ENCODE data around the gene NTSR1. TPM values are rescaled to one million over a fixed set of nuclear protein-coding genes. Genes with fewer than 3 reads are reported as not detected.

Gene NTSR1
- total and polyA plus RNA-seq, 2 experiments from 2014 or later = not detected

DNA sequence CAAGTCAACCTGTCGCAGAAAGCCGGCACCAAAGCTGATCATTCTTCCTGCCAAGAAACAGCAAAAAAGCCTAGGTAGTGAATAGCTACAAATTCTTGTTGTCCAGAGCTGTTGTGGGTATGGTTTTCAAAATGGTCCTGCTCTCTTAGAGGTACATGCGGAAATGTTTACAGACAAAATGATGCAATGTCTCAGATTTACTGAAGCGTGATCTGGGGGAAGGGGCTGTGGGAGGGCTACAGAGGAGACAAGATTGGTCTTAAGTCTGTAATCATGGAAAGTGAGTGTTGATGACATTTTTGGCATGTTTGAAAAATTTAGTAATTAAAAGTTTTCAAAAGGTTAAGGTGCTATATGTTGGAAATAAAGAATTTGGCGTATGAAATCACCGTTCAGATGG, 6.2 kb downstream of the NTSR1 start:
- peaks cover 36% of the 10 kb centered on the region for H3K27me3 ChIP-seq (replicated peaks; ENCODE audit: insufficient read depth)
- H3F3A ChIP-seq (ENCODE audit: insufficient read depth) = no peaks in the 10 kb centered on the region
- no peak for DNase-seq
- no peak overlapping the region for H3K4me3 ChIP-seq
- no peaks in the 10 kb centered on the region for H3K4me1 ChIP-seq (ENCODE audit: insufficient read depth)
- no peak for TF ChIP-seq EZH2 (IDR thresholded peaks at IDR 0.05; ENCODE audit: insufficient read depth, poor library complexity, severe bottlenecking)
- no peak for TF ChIP-seq EZH2phosphoT487 (IDR thresholded peaks at IDR 0.05; ENCODE audit: insufficient read depth, low read depth)
- WGBS, 2 experiments (ENCODE audit: low coverage in 1 of 2, low lambda C conversion rate in 2 of 2, missing lambda C conversion rate in 2 of 2) = 82% methylated on average over 6 of the region's 6 CpGs
- no peaks in the 10 kb centered on the region for H4K20me1 ChIP-seq (ENCODE audit: insufficient read depth)
- no peaks in the 10 kb centered on the region for H3K36me3 ChIP-seq (ENCODE audit: low read depth)
- H3K9me2 ChIP-seq (ENCODE audit: insufficient read depth) = no peaks in the 10 kb centered on the region
- in situ Hi-C loops (cut with MboI) = no loop called here
- no peak overlapping the region for H3K4me2 ChIP-seq (ENCODE audit: unreplicated experiment)
- no peaks in the 10 kb centered on the region for H3K79me2 ChIP-seq (ENCODE audit: insufficient read depth)
- no peak overlapping the region for H3K27ac ChIP-seq
- H3K9me3 ChIP-seq (ENCODE audit: low read depth) = peaks cover 3% of the 10 kb centered on the region
- H2AFZ ChIP-seq = no peak overlapping the region
- no peak overlapping the region for H3K9ac ChIP-seq

DNA sequence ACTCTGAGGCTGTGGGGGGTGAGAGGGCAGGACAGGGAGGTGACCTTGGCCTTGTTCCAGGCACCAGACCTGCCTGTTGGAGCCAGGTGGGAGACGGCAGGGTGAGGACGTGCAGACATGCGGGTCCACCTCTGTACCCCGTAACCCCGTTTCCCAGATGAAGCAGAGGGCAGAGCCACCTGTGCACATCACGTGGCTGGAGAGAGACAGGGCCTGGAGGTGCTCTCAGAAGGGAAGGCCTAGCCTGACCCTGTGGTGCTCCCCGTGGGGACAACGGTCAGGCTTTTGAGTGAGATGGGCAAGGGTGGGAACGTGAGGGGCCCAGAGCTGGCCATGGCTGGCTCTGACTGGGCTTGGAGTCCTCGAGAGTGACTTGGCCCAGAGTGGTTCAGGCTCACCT, 6.6 kb downstream of the NTSR1 start:
- Histone ChIP-seq H4K20me1 (ENCODE audit: insufficient read depth) (no peaks in the 10 kb centered on the region), H3K9ac (no peak overlapping the region), H3K27ac (no peak overlapping the region), H2AFZ (no peak overlapping the region), H3K27me3 (replicated peaks; ENCODE audit: insufficient read depth) (peaks cover 36% of the 10 kb centered on the region), H3K4me1 (ENCODE audit: insufficient read depth) (no peaks in the 10 kb centered on the region), H3K79me2 (ENCODE audit: insufficient read depth) (no peaks in the 10 kb centered on the region), H3F3A (ENCODE audit: insufficient read depth) (no peaks in the 10 kb centered on the region), H3K9me2 (ENCODE audit: insufficient read depth) (no peaks in the 10 kb centered on the region), H3K4me2 (ENCODE audit: unreplicated experiment) (no peak overlapping the region), H3K4me3 (no peak overlapping the region), H3K9me3 (ENCODE audit: low read depth) (peaks cover 6% of the 10 kb centered on the region), H3K36me3 (ENCODE audit: low read depth) (no peaks in the 10 kb centered on the region)
- WGBS, 2 experiments (ENCODE audit: low coverage in 1 of 2, low lambda C conversion rate in 2 of 2, missing lambda C conversion rate in 2 of 2) = 66 to 68% methylated on average over 10 of the region's 10 CpGs
- DNase-seq = no peak
- no peak for TF ChIP-seq EZH2phosphoT487 (IDR thresholded peaks at IDR 0.05; ENCODE audit: insufficient read depth, low read depth)
- TF ChIP-seq EZH2 (IDR thresholded peaks at IDR 0.05; ENCODE audit: insufficient read depth, poor library complexity, severe bottlenecking) = no peak
- in situ Hi-C loops (cut with MboI) = no loop called here

- H3K36me3 ChIP-seq (ENCODE audit: low read depth) = no peaks in the 10 kb centered on the region
- no peak overlapping the region for H3K4me2 ChIP-seq (ENCODE audit: unreplicated experiment)
- H3K9me3 ChIP-seq (ENCODE audit: low read depth) = peaks cover 10% of the 10 kb centered on the region
- H4K20me1 ChIP-seq (ENCODE audit: insufficient read depth) = no peaks in the 10 kb centered on the region
- peak; percentile 18 for DNase-seq
- no peaks in the 10 kb centered on the region for H3K79me2 ChIP-seq (ENCODE audit: insufficient read depth)
- H3K9ac ChIP-seq = no peak overlapping the region
- H3F3A ChIP-seq (ENCODE audit: insufficient read depth) = no peaks in the 10 kb centered on the region
- H3K27me3 ChIP-seq (replicated peaks; ENCODE audit: insufficient read depth) = peaks cover 38% of the 10 kb centered on the region
- H3K9me2 ChIP-seq (ENCODE audit: insufficient read depth) = no peaks in the 10 kb centered on the region
- no peak overlapping the region for H3K27ac ChIP-seq
- no peak overlapping the region for H2AFZ ChIP-seq
- TF ChIP-seq EZH2 (IDR thresholded peaks at IDR 0.05; ENCODE audit: insufficient read depth, poor library complexity, severe bottlenecking) = no peak
- TF ChIP-seq EZH2phosphoT487 (IDR thresholded peaks at IDR 0.05; ENCODE audit: insufficient read depth, low read depth) = no peak
- in situ Hi-C loops (cut with MboI) = no loop called here
- whole genome bisulfite sequencing, 2 experiments (ENCODE audit: low coverage in 1 of 2, low lambda C conversion rate in 2 of 2, missing lambda C conversion rate in 2 of 2) = 59 to 69% methylated on average over 27 to 30 of the region's 30 CpGs
- no peaks in the 10 kb centered on the region for H3K4me1 ChIP-seq (ENCODE audit: insufficient read depth)
- H3K4me3 ChIP-seq = no peak overlapping the region
These were observed 7.7 kb downstream of the NTSR1 start for GRCh38 chr20:62716198-62716940.

GRCh38 chr20:62716941-62717310, 8.3 kb downstream of the NTSR1 start:
- no peak for DNase-seq
- H2AFZ ChIP-seq = no peak overlapping the region
- no peak overlapping the region for H3K9ac ChIP-seq
- H3K27me3 ChIP-seq (replicated peaks; ENCODE audit: insufficient read depth) = peaks cover 44% of the 10 kb centered on the region
- no peak overlapping the region for H3K27ac ChIP-seq
- in situ Hi-C loops (cut with MboI) = no loop called here
- no peaks in the 10 kb centered on the region for H3F3A ChIP-seq (ENCODE audit: insufficient read depth)
- H4K20me1 ChIP-seq (ENCODE audit: insufficient read depth) = no peaks in the 10 kb centered on the region
- H3K9me2 ChIP-seq (ENCODE audit: insufficient read depth) = no peaks in the 10 kb centered on the region
- H3K36me3 ChIP-seq (ENCODE audit: low read depth) = no peaks in the 10 kb centered on the region
- H3K9me3 ChIP-seq (ENCODE audit: low read depth) = peaks cover 10% of the 10 kb centered on the region
- no peaks in the 10 kb centered on the region for H3K79me2 ChIP-seq (ENCODE audit: insufficient read depth)
- no peak overlapping the region for H3K4me3 ChIP-seq
- TF ChIP-seq EZH2 (IDR thresholded peaks at IDR 0.05; ENCODE audit: insufficient read depth, poor library complexity, severe bottlenecking) (no peak), EZH2phosphoT487 (IDR thresholded peaks at IDR 0.05; ENCODE audit: insufficient read depth, low read depth) (no peak)
- 80 to 81% methylated on average over 10 to 11 of the region's 11 CpGs for WGBS, 2 experiments (ENCODE audit: low coverage in 1 of 2, low lambda C conversion rate in 2 of 2, missing lambda C conversion rate in 2 of 2)
- H3K4me1 ChIP-seq (ENCODE audit: insufficient read depth) = no peaks in the 10 kb centered on the region
- no peak overlapping the region for H3K4me2 ChIP-seq (ENCODE audit: unreplicated experiment)
